ENCODE results near the gene SEMA3E.
A peak's percentile ranks its signal among the peaks of the same experiment; 100 is the strongest.
"Not testable (repeated sequence)": the region's sequence is repeated elsewhere in the genome, so short reads cannot be mapped to it uniquely, and the experiment has no call there.

Gene SEMA3E

GRCh38 chr7:83559887-83560286 lies 89.1 kb downstream of the SEMA3E start:
- Histone ChIP-seq H3K9ac (ENCODE audit: insufficient read length) (no peak overlapping the region), H3K9me3 (ENCODE audit: low read depth, low read length) (no peaks in the 10 kb centered on the region), H3K27ac (no peak overlapping the region), H3K4me3 (no peak overlapping the region), H3K36me3 (ENCODE audit: insufficient read depth, low read length) (no peaks in the 10 kb centered on the region)
- no peak for DNase-seq (ENCODE audit: low read depth, low spot score)
- TF ChIP-seq FOXP2 (optimal IDR thresholded peaks at IDR 0.05; ENCODE audit: control extremely low read depth, extremely low read length, insufficient read depth): no peak
- no peak for TF ChIP-seq POLR2AphosphoS5 (IDR thresholded peaks at IDR 0.05; ENCODE audit: borderline replicate concordance, low read depth, low read length)
- TF ChIP-seq EZH2 (IDR thresholded peaks at IDR 0.05): no peak

GRCh38 chr7:83552556-83552955 lies 96.4 kb downstream of the SEMA3E start:
- not testable (repeated sequence) for DNase-seq (ENCODE audit: low read depth, low spot score); H3K36me3 ChIP-seq (ENCODE audit: insufficient read depth, low read length); H3K9me3 ChIP-seq (ENCODE audit: low read depth, low read length); H3K4me3 ChIP-seq; H3K27ac ChIP-seq; H3K9ac ChIP-seq (ENCODE audit: insufficient read length)

GRCh38 chr7:83550100-83550499 lies 98.8 kb downstream of the SEMA3E start:
- no peaks in the 10 kb centered on the region for H3K9me3 ChIP-seq (ENCODE audit: low read depth, low read length)
- no peak for TF ChIP-seq FOXP2 (optimal IDR thresholded peaks at IDR 0.05; ENCODE audit: control extremely low read depth, extremely low read length, insufficient read depth)
- no peak for TF ChIP-seq POLR2AphosphoS5 (IDR thresholded peaks at IDR 0.05; ENCODE audit: borderline replicate concordance, low read depth, low read length)
- no peak for TF ChIP-seq EZH2 (IDR thresholded peaks at IDR 0.05)
- H3K27ac ChIP-seq: no peak overlapping the region
- H3K9ac ChIP-seq (ENCODE audit: insufficient read length): no peak overlapping the region
- no peak overlapping the region for H3K4me3 ChIP-seq
- H3K36me3 ChIP-seq (ENCODE audit: insufficient read depth, low read length): no peaks in the 10 kb centered on the region
- DNase-seq (ENCODE audit: low read depth, low spot score): no peak

- H3K4me3 ChIP-seq: no peak overlapping the region
- TF ChIP-seq FOXP2 (optimal IDR thresholded peaks at IDR 0.05; ENCODE audit: control extremely low read depth, extremely low read length, insufficient read depth) (no peak), EZH2 (IDR thresholded peaks at IDR 0.05) (no peak), POLR2AphosphoS5 (IDR thresholded peaks at IDR 0.05; ENCODE audit: borderline replicate concordance, low read depth, low read length) (no peak)
- no peaks in the 10 kb centered on the region for H3K36me3 ChIP-seq (ENCODE audit: insufficient read depth, low read length)
- no peak overlapping the region for H3K27ac ChIP-seq
- H3K9me3 ChIP-seq (ENCODE audit: low read depth, low read length): no peaks in the 10 kb centered on the region
- no peak for DNase-seq (ENCODE audit: low read depth, low spot score)
- no peak overlapping the region for H3K9ac ChIP-seq (ENCODE audit: insufficient read length)
These were observed 100.7 kb downstream of the SEMA3E start for GRCh38 chr7:83548250-83548649.

- no peak overlapping the region for H3K4me3 ChIP-seq
- no peaks in the 10 kb centered on the region for H3K36me3 ChIP-seq (ENCODE audit: insufficient read depth, low read length)
- H3K9me3 ChIP-seq (ENCODE audit: low read depth, low read length): no peaks in the 10 kb centered on the region
- no peak overlapping the region for H3K9ac ChIP-seq (ENCODE audit: insufficient read length)
- H3K27ac ChIP-seq: no peak overlapping the region
- no peak for DNase-seq (ENCODE audit: low read depth, low spot score)
- TF ChIP-seq POLR2AphosphoS5 (IDR thresholded peaks at IDR 0.05; ENCODE audit: borderline replicate concordance, low read depth, low read length) (no peak), FOXP2 (optimal IDR thresholded peaks at IDR 0.05; ENCODE audit: control extremely low read depth, extremely low read length, insufficient read depth) (no peak), EZH2 (IDR thresholded peaks at IDR 0.05) (no peak)
These were observed 101.4 kb downstream of the SEMA3E start for GRCh38 chr7:83547526-83547925.

DNA sequence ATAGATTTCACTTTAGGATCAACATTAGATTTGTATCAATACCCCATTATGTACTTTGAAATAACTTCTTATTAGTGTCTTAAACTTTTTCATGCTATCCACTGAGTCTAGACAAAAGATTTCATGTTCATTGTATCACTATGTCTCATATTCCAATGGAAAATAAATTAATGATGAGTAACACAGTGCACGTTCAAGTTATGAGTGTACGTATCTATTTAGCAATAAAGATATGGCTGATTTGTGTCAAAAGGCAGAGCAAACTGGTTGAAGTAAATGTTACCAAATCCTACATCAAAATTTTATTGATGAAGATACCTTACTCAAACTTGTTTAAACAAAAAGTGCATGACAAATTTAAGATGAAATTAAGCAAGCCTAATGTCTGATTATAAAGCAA lies 102.4 kb downstream of the SEMA3E start:
- H3K4me3 ChIP-seq: no peak overlapping the region
- no peaks in the 10 kb centered on the region for H3K36me3 ChIP-seq (ENCODE audit: insufficient read depth, low read length)
- no peaks in the 10 kb centered on the region for H3K9me3 ChIP-seq (ENCODE audit: low read depth, low read length)
- DNase-seq (ENCODE audit: low read depth, low spot score): no peak
- no peak overlapping the region for H3K27ac ChIP-seq
- H3K9ac ChIP-seq (ENCODE audit: insufficient read length): no peak overlapping the region
- TF ChIP-seq POLR2AphosphoS5 (IDR thresholded peaks at IDR 0.05; ENCODE audit: borderline replicate concordance, low read depth, low read length): no peak

- Histone ChIP-seq H3K27ac (no peak overlapping the region), H3K4me3 (no peak overlapping the region), H3K9me3 (ENCODE audit: low read depth, low read length) (no peaks in the 10 kb centered on the region), H3K9ac (ENCODE audit: insufficient read length) (no peak overlapping the region), H3K36me3 (ENCODE audit: insufficient read depth, low read length) (no peaks in the 10 kb centered on the region)
- TF ChIP-seq EZH2 (IDR thresholded peaks at IDR 0.05) (no peak), POLR2AphosphoS5 (IDR thresholded peaks at IDR 0.05; ENCODE audit: borderline replicate concordance, low read depth, low read length) (no peak), FOXP2 (optimal IDR thresholded peaks at IDR 0.05; ENCODE audit: control extremely low read depth, extremely low read length, insufficient read depth) (no peak)
- DNase-seq (ENCODE audit: low read depth, low spot score): no peak
These were observed 107.6 kb downstream of the SEMA3E start for GRCh38 chr7:83541187-83541960.

GRCh38 chr7:83534488-83534887 lies 114.5 kb downstream of the SEMA3E start:
- TF ChIP-seq EZH2 (IDR thresholded peaks at IDR 0.05): no peak
- TF ChIP-seq POLR2AphosphoS5 (IDR thresholded peaks at IDR 0.05; ENCODE audit: borderline replicate concordance, low read depth, low read length): no peak
- no peak for TF ChIP-seq FOXP2 (optimal IDR thresholded peaks at IDR 0.05; ENCODE audit: control extremely low read depth, extremely low read length, insufficient read depth)
- Histone ChIP-seq H3K4me3 (no peak overlapping the region), H3K27ac (0 out of 2 replicates have a peak overlapping the region, but pooled peaks have one; percentile 36), H3K36me3 (ENCODE audit: insufficient read depth, low read length) (no peaks in the 10 kb centered on the region), H3K9me3 (ENCODE audit: low read depth, low read length) (no peaks in the 10 kb centered on the region), H3K9ac (ENCODE audit: insufficient read length) (no peak overlapping the region)
- no peak for DNase-seq (ENCODE audit: low read depth, low spot score)

DNA sequence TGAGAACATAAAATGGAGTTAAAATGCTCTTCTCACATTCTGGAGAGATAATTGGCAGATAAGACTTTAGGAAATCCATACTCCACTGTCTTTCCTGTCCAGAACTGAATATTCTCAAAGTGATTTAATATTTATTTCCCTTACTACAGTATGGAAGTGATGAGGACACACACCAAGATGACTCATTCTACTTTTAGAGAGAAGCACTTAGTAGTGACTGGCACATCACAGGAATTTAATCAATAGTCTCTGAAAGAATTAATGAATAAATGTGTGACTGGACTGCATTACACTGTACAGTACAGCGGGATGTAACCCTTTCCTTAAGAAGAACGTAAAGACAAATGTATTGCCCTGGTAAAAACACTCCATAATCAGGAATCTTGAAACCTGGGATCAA lies 116.7 kb downstream of the SEMA3E start:
- H3K9me3 ChIP-seq (ENCODE audit: low read depth, low read length): no peaks in the 10 kb centered on the region
- TF ChIP-seq FOXP2 (optimal IDR thresholded peaks at IDR 0.05; ENCODE audit: control extremely low read depth, extremely low read length, insufficient read depth): no peak
- no peak for TF ChIP-seq POLR2AphosphoS5 (IDR thresholded peaks at IDR 0.05; ENCODE audit: borderline replicate concordance, low read depth, low read length)
- no peak for TF ChIP-seq EZH2 (IDR thresholded peaks at IDR 0.05)
- no peaks in the 10 kb centered on the region for H3K36me3 ChIP-seq (ENCODE audit: insufficient read depth, low read length)
- no peak overlapping the region for H3K4me3 ChIP-seq
- 0 out of 2 replicates have a peak overlapping the region, but pooled peaks have one; percentile 10 for H3K27ac ChIP-seq
- no peak overlapping the region for H3K9ac ChIP-seq (ENCODE audit: insufficient read length)
- DNase-seq (ENCODE audit: low read depth, low spot score): no peak
